Stimulated activated CD8-positive, alpha-beta memory T cell treated with anti-CD3 and anti-CD28 coated beads, Interleukin-4, amount 100 ng/mL, for 24 hours (primary cell): ENCODE measurements around the gene QRSL1.
"Not testable (repeated sequence)": the region's sequence is repeated elsewhere in the genome, so short reads cannot be mapped to it uniquely, and the experiment has no call there.

Source experiments
- DNase-seq: peaks from one replicate; pipeline ENCODE4 v3.0.0-alpha.2; 2020; ENCODE audit warnings: low read depth

The QRSL1 gene, protein sequence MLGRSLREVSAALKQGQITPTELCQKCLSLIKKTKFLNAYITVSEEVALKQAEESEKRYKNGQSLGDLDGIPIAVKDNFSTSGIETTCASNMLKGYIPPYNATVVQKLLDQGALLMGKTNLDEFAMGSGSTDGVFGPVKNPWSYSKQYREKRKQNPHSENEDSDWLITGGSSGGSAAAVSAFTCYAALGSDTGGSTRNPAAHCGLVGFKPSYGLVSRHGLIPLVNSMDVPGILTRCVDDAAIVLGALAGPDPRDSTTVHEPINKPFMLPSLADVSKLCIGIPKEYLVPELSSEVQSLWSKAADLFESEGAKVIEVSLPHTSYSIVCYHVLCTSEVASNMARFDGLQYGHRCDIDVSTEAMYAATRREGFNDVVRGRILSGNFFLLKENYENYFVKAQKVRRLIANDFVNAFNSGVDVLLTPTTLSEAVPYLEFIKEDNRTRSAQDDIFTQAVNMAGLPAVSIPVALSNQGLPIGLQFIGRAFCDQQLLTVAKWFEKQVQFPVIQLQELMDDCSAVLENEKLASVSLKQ

GRCh38 chr6:106629103-106629858 is at the start of gene QRSL1, which contains the start of gene RTN4IP1:
Gene QRSL1 (plus strand): TSS chr6:106629578. CDS start chr6:106629682, 104 bp downstream.
Gene RTN4IP1 (minus strand): TSS chr6:106629498. CDS start chr6:106629021, 477 bp downstream.
- peak; percentile 62 for DNase-seq

DNA sequence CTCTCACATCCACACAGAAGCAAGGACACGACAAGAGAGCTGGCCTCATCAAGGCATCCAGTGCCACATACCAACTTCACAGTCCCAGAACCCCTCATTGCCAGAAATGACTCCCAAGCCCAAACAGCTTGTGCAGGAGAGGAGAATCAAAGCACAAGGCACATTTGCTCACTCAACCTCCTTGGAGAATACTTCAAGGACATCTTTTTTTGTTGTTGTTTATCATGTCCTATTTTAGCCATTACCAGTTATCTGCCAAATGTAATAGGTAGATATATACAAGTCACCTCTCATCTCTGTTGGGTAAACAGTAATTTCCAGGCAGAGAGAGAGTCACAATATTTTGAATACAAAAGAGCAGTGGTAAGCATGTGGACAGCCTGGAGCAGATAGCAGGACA is 47.9 kb upstream of the QRSL1 start:
- no peak for DNase-seq

GRCh38 chr6:106586815-106587415 is 42.5 kb upstream of the QRSL1 start:
- no peak for DNase-seq

GRCh38 chr6:106588937-106589336 is 40.4 kb upstream of the QRSL1 start:
- not testable (repeated sequence) for DNase-seq

DNA sequence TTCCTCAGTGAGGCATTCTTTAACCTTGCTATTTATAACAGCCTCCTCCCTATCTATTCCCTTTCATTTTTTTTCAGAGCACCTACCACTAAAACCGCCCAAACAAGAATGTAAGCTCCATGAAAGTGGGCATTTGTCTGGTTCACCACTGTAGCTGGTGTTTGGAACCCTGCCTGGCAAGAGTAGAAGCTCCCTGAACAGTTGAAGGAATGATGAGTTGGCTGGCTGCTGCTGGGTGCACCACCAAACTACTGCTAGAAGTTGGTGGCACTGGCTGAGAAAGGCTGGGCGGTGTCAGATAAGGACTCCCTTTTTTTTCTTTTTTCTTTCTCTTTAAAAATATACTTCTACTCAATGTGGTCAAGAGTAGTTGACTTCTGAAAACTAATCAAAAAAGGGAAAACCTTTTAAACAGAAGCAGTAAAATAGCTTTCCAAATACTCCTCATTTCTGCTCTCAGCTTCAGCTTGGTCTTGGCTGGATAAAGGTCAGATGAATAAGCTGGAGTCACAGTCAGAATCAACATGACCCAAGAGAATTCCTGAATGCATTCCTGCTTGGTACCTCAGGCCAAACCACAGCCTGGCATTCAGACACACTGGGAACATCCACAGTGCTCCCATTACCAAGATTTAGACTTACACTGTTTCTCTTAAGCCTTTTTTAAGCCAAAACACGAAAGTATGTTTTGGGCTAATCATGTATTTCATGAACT is 38.1 kb upstream of the QRSL1 start:
- DNase-seq, result no peak

- no peak for DNase-seq
Observed at GRCh38 chr6:106599440-106599839, 29.9 kb upstream of the QRSL1 start.

- DNase-seq, result no peak
Observed at GRCh38 chr6:106600329-106600728, 29.0 kb upstream of the QRSL1 start.

GRCh38 chr6:106608080-106608668 is 21.2 kb upstream of the QRSL1 start:
- DNase-seq, result no peak

DNA sequence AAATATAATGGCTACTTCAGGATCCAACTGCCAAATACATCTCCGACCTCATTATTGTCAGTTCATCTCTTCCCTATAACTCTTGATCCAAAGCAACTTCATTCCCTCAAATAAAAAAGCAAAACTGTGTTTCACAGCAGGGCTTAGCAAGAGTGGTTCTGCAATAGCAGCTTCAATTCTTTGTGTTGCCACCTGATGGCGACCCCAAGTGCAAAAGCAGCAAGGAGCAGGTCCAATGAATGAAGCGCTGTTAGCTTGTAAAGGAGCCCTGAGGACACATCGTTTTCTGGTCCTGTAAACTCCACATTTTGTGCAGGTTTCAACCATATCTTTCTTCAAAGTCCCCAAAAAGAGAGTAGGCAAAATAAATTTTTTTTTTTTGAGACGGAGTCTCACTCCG is 19.7 kb upstream of the QRSL1 start:
- no peak for DNase-seq

- DNase-seq, result no peak
Observed at GRCh38 chr6:106611030-106611429, 18.3 kb upstream of the QRSL1 start.

DNA sequence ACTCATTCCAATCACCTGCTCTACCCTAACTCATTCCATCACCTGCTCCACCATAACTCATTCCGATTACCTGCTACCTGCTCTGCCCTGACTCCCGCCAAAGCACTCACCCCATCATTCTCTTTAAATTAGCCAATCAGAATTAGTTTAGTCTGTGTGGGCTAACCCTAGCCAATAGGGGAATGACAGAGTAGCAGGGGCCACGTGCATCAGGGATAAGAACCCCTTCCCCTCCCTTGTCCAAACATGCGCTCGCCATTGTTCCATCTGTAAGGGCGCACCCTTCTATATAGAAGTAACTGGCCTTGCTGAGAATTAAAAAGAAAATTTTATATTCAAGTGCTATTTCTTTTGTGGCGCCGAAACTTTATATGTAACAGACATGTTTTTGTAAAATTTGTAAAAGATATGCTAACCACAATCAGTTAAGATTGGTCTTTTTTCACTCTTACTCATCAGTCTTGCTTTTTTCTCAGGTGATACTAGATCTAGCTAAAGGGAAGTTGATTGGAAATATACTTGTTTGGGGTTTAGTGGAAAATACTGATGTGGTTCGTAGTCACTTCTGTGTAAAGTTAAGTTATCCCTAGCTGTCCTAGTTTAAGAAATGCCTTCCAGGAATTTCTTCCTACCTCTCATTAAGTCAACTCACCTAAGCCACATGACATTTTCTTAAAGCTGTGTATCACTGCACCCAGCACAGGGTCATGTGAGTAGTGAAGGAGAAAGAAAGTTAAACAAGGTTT is 16.5 kb upstream of the QRSL1 start:
- DNase-seq, result no peak

GRCh38 chr6:106613590-106613989 is 15.8 kb upstream of the QRSL1 start:
- DNase-seq, result no peak

- no peak for DNase-seq
Observed at GRCh38 chr6:106614166-106614565, 15.2 kb upstream of the QRSL1 start.

DNA sequence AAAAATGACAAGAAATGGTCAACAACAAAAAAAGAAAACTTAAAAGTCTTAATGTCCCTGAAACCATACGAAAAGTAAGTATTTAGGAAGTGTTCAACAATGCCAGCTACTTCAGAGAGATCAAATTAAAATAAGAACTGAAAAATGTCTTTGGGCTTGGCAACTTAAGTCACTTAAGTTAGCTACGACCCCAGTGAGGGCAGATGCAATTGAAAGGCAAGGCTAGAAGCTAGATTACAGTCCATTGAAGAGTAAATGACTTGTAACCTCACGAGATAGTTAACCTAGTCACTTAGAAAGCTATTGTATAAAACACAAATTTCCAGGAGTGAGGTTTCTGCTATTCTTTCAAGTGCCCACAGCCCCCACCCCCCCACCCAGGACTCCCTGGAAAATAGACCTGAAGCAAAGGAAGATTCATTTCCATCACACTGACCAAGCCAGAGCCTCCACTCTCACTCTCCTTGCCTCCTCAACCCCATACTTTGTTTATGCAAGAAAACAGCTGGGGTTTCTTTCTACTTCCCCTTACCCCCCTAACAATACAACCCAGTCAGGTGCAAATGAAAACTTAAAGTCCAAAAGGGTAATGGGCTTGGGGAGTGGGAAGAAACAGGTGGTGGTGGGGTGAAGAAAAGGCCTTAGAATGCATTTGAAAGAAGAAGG is 14.7 kb upstream of the QRSL1 start:
- DNase-seq, result no peak

- DNase-seq, result no peak
Observed at GRCh38 chr6:106617302-106617701, 12.1 kb upstream of the QRSL1 start.

DNA sequence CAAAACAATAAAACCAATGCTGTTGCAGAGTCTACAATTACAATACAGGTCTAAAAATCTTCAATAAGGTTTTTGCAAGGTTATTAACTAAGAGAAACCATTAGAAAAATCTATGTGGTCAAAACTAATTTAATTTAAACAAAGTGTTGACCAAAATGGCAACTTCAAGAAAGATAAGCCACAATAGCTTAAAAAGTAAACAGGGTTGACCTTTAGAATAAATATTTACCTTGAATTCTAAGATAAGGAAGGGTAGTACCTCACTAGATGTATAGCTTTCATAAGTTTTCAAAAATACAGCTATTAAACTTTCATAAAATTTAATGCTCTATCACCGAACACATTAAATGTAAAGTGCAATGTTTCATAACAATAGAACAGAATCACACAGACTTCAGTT is 11.5 kb upstream of the QRSL1 start:
- no peak for DNase-seq

DNA sequence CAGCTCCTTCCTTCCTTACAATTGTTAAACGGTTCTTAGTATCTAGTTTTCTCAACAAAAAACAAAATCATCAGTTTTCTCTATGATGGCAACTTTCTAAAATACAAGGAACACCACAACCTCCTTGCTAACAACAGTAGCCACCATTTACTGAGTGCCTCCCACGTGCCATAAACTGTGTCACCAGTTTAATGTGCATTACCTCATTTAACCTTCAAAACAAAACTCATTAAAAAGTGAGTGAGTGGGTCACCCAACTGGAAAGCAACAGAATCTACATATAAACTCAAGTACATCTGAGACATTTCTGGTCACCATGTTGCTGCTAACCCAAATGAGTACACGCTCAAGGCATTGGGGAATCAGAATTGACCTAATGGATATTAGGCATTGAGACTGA is 11.1 kb upstream of the QRSL1 start:
- no peak for DNase-seq

- no peak for DNase-seq
Observed at GRCh38 chr6:106619223-106619622, 10.2 kb upstream of the QRSL1 start.

DNA sequence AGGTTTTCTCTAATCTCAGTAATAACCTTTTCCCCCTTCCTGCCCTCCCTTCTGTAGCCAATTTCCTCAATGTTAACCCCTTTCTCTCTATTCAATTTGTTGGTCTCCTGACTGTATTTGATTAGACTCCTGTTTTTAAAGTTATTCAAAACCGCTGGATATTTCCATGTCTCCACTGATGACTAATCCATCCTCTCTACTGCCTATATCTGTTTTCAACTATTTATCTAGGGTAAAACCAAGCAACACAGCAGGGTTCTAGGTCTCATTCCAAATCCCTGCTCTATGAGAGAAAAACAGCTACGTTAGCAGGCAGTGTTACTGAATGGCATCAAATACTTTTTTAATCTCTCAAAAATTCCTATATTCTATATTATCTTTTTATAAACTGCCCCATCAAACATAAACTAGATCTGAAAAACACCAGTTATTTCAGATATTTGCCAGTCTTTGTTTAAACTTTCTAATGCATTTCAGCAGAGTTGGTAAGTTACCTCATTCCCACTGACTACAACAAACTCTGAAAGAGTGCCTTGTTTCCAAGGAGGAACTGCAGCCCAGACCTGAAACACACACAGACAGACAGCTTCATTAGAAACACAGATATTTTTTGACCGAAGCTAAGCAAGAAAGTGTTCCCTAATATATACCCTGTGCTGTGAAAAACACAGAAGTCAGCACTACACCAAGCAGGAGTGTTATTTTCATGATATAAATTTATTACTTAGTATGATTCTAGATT is 8.3 kb upstream of the QRSL1 start:
- DNase-seq, result no peak

- DNase-seq, result no peak
Observed at GRCh38 chr6:106622412-106622811, 7.0 kb upstream of the QRSL1 start.
